Medulla oblongata (tissue), 1 donor: ENCODE data around the gene GRIK5.

Experiments used
- DNase-seq: peaks from one replicate; pipeline ENCODE4 v3.0.0-alpha.2; 2015; ENCODE audit errors: extremely low spot score

GRIK5 gene

DNA sequence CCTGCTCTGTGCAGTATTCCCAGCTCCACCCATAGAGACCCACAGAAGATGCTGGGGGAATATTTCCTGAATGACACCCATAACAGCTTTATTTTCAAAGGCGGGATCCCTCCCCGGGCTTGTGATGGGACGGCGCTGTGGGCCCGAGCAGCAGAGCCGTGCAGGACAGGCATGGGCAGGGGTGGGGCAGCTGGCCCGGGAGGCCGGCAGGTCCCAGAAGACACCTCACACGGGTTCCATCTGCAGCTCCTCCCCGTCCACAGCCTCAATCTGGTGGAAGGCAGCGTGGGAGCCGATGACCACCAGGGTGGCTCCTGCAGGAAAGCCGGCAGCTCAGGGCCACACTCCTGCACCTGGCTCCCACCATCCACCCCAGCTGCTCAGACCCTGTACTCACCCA, 113.4 kb downstream of the GRIK5 start:
- DNase-seq, result no peak

DNA sequence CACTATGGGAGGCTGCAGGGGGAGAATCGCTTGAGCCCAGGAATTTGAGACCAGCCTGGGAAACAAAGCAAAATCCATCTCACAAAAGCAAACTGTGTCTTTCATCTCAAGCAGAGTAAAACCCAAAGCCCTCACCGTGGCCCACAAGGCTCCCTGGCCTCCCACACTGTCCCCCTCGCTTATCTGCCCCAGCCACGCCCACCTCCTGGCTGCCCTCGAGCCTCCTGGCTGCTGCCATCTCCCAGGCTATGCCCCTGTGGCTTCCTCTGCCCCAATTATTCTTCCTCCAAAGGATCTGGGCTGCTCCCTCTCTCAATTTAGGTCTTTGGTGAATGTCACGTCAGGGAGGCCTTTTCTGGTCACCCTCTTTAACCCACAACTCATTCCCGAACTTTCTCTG, 114.5 kb downstream of the GRIK5 start:
- DNase-seq, result no peak

GRCh38 chr19:41951686-41952172, 118.3 kb downstream of the GRIK5 start:
- peak; percentile 85 for DNase-seq
